Stimulated activated CD8-positive, alpha-beta memory T cell treated with anti-CD3 and anti-CD28 coated beads, Interleukin-15, amount 100 ng/mL, for 24 hours (primary cell): Measurements from ENCODE around the gene AMIGO3.
"Not testable (repeated sequence)": the region's sequence is repeated elsewhere in the genome, so short reads cannot be mapped to it uniquely, and the experiment has no call there.

Experiments used
- DNase-seq: peaks from one replicate; pipeline ENCODE4 v3.0.0-alpha.2; 2020; ENCODE audit warnings: low read depth

The AMIGO3 gene

DNA sequence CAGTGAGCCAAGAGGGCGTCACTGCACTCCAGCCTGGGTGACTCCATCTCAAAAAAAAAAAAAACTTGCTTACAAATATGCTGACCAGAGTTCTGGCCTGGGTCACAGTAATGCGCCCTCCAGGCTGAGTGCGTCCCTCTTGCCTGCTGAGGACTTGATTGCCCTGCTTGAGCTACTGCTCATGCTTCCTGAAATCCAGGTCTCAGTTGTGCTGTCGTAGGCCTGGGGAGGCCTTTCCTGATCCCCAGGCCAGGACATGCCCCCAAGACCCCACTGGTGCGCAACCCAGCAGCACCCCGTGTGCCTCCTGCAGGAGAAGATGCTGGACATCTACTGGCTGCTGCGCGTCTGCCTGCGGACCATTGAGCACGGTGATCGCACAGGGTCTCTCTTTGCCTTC is 7.3 kb downstream of the AMIGO3 start:
- DNase-seq = no peak

- no peak for DNase-seq
Measured at GRCh38 chr3:49711489-49711888, 8.0 kb downstream of the AMIGO3 start.

DNA sequence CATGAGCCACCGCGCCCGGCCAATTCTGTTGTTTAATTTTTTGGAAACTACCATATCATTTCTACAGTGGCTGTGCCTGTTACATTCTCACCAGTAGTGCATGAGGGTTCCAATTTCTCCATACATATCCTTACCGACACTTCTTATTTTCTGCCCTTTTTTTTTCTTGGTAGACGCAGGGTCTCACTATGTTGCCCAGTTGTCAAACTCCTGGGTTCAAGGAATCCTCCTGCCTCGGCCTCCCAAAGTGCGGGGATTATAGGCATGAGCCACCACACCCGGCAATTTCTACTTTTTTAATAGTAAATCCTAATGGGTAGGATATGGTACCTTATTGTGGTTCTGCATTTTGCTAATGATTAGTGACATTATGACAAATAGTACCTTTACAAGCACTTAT is 9.6 kb downstream of the AMIGO3 start:
- DNase-seq = no peak

DNA sequence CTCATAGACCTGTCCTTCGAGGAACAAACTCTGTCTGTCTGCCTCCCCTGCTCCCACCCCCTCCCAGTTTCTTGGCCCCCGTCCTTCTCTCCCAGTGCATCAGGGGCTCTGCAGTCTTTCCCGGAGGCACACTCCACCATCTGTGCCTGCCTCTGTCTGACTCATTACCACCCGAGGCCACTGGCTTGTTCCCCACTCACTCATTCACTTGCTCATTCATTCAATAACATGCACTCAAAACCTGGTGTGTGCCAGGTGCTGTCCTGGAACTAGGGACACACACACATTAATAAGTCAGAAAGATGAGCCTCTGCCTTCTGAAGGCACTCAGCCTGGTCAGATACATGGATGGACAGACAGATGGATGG is 12.4 kb downstream of the AMIGO3 start:
- no peak for DNase-seq

DNA sequence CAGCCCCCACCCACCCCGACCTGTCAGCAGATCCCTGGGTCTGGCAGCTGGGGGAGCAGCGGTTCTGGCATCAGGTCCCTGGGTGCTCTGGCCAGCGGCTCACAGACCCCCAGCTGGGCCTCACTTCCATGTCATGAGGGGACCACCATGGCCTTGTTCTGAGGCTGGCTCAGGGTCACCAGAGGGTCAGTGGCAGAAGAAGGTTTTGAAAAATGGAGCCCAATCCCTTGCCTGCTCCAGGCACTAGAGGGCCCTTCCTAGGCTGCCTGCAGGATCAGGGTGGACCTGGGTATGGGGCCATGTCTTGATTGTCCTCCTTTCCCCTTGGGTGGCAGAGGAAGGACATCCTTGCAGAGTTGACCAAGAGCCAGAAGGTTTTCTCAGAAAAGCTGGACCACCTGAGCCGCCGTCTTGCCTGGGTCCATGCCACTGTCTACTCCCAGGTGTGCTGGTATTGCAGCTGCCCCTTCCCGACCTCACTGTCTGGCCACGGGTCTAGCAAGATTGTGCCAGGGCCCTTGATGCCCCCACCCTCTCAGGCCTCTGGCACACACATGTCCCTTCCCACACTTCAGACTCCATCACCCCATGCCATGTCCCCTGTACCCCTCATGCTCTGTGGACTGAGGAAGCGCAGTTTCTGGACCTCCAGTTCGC is 12.9 kb downstream of the AMIGO3 start:
- no peak for DNase-seq

- no peak for DNase-seq
Measured at GRCh38 chr3:49705390-49705960, 14.0 kb downstream of the AMIGO3 start.

DNA sequence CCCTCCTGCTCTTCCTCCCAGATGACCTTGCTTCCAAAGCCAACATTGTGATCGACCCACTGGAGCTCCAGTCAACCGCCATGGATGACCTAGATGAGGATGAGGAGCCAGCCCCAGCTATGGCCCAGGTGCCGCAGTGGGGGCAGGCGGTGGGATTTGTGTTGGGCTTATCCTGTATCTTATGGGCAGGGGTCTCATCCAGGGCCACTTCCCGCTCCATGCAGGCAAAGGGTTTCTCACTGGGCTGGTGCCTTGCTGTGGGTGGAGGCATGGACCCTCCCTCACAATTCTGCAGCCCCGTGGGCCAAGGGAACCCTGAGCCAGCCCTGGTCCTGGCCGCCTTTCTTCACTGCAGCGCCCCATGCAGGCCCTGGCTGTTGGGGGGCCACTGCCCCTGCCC is 14.9 kb downstream of the AMIGO3 start:
- DNase-seq = no peak

GRCh38 chr3:49703956-49704355 is 15.5 kb downstream of the AMIGO3 start:
- no peak for DNase-seq

DNA sequence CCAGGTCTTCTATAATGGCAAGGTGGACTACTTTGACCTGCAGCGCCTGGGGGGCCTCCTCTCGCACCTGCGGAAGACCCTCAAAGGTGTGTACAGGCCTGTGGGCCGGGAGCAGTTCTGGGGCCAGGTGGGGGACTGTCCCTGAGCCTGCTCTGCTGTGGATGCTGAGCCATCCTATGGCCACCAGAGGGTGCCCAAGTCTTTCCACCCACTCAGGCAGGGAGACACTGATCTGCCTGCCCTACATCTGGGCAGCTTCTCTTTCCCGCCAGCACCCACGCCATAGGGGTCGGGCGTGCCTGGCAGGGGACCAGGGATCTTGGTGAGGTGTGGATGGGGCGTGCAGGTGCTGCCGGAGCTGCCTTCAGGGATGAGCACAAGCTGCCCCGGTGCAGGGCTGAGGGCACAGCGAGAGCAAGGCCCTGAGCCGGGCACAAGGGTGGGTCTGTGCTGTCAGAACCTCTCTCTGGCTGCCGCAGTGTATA is 16.0 kb downstream of the AMIGO3 start:
- no peak for DNase-seq

- no peak for DNase-seq
Measured at GRCh38 chr3:49702672-49703071, 16.8 kb downstream of the AMIGO3 start.

- DNase-seq = no peak
Measured at GRCh38 chr3:49701388-49702077, 18.0 kb downstream of the AMIGO3 start.

- no peak for DNase-seq
Measured at GRCh38 chr3:49700453-49701128, 18.9 kb downstream of the AMIGO3 start.

GRCh38 chr3:49700014-49700413 is 19.5 kb downstream of the AMIGO3 start:
- no peak for DNase-seq

DNA sequence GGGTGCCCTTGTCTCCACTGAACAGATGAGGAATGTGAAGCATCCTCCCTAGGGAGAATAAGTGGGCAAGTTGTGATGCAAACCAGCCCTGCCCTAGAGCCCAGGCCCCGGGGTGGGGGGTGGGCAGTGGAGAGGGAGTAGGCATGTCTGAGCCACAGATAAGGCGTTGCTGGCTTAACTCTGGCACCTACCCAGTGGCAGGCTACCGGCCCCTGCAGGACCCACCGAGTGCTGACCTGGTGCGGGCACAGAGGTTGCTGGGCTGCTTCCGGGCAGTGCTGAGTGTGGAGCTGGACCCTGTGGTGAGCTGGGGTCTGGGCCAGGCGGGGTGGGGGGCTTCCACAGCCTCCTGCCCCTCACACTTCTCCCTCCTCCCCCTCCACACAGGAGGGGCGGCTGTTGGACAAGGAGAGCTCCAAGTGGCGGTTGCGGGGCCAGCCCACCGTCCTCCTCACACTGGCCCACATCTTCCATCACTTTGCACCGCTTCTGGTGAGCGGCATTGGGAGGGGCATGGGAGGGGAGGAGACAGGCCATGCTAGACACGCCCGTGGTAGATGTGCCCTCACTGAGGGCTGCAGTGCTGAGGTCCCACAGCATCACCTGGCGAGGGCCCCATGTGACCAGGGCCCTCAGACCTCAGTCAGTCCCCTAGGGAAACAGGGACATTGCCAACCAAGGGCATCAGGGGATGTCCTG is 20.1 kb downstream of the AMIGO3 start:
- no peak for DNase-seq

- not testable (repeated sequence) for DNase-seq
Measured at GRCh38 chr3:49695350-49696015, 24.0 kb downstream of the AMIGO3 start.

DNA sequence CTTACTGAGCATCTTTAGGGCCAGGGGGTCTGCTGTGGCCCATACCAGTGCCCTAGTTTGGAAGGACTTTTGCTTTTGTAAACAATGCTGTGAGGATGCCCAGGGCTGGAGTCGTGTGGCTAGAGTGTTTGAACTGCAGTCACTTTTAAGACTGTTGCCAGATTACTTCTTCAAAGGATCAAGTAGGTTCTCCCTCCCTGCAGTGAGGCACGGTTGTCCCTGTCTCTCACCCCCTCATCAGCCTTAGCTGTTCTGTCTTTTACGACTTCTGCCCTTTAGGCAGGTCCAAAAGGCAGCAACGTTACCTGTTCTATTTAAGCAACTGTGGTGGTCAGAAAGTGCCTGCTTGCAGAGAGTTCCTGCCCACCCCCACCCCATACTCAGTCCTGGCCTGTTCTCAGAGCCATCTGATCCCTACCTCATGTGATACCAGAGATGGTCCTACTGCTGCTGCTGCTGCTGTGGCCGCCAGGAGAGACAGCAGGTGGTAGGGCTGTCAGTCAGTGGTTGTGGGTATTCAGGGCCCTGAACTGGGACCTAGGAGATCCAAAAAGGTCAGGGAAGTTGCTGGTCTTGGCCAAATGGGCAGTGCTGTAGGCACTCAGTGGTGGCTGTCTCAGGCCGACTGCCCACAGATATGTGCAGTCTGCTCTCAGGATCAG is 24.9 kb downstream of the AMIGO3 start:
- not testable (repeated sequence) for DNase-seq

- not testable (repeated sequence) for DNase-seq
Measured at GRCh38 chr3:49691481-49691880, 28.0 kb downstream of the AMIGO3 start.

DNA sequence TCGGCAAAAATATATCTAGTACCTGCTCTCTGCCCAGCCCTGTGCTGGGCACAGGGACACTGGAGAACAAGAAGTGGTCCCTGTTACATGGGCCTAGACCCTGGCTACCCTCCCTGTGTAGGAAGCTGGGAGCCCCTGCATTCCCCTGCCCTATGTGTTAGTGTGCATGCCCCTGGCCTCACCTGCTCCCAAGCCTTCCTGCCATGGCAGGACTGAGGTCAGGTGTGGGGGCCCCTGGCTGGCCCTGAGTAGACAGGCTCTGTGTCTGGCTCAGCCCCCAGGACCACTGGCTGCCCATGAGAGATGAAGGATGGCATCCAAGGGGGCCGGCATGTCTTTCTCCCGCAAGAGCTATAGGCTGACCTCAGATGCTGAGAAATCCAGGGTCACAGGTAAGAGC is 28.6 kb downstream of the AMIGO3 start:
- not testable (repeated sequence) for DNase-seq

DNA sequence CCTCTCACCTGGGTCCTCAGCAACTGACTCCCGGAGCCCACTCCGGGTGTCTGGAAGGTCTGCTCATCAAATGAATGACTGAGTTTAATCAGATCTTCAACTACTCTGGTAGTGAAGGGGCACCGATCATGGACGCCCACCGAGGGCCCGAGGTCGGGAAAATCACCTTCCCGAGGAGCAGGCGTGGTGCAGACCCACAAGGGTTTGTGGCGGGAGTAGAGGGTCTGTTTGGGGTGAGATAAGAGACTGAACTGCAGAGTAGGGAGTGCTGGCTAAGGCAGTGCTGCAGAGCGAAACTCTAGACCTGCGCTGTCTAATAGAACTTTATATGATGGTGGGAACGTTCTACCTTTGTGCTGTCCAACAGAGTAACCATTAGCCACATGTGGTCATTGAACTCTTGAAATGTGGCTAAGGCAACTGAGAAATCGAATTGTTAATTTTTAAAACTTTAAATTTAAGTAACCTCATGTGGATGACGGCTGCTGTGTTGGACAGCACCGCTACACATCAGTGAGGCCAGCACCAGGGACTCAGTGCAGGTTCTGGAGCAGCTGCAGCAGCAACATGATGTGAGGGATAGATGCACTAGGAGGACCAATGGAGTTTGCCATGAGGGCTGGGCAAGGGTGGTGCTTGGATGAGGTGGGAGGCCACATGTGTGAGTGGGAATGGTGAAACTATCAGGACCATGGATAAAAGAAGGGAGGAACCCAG is 29.4 kb downstream of the AMIGO3 start:
- not testable (repeated sequence) for DNase-seq
